SK-N-SH treated with all-trans-retinoic acid at 6 μM for 48 hours (cell line): Measurements from ENCODE around the gene GALE.

ENCODE experiments used
- ARNTL ChIP-seq: fragments of 450-650 bp; formaldehyde crosslinking; IDR thresholded peaks from 2 replicates; pipeline ENCODE4 v1.5.0; 2020; ENCODE audit warnings: low read depth, mild to moderate bottlenecking, moderate library complexity, borderline replicate concordance
- PPARA ChIP-seq: fragments of 250-450 bp; sonication (Bioruptor Pico); IDR thresholded peaks from 2 replicates; pipeline ENCODE4 v1.5.0; 2020; ENCODE audit warnings: mild to moderate bottlenecking, borderline replicate concordance
- SNAI2 ChIP-seq: fragments of 250-450 bp; sonication (Bioruptor Pico); IDR thresholded peaks from 2 replicates; pipeline ENCODE4 v1.5.0; 2020; ENCODE audit warnings: mild to moderate bottlenecking, moderate library complexity
- ZC3H10 ChIP-seq: fragments of 250-450 bp; sonication (Bioruptor Pico); IDR thresholded peaks from 2 replicates; pipeline ENCODE4 v1.5.1; 2021; ENCODE audit warnings: mild to moderate bottlenecking, moderate library complexity
- ZFP3 ChIP-seq: fragments of 250-450 bp; sonication (Bioruptor Pico); IDR thresholded peaks from 2 replicates; pipeline ENCODE4 v1.5.0; 2020; ENCODE audit warnings: mild to moderate bottlenecking, moderate library complexity

- TF ChIP-seq ZC3H10 (CRISPR knock-in tag) (no peak), ARNTL (no peak), ZFP3 (CRISPR knock-in tag) (no peak), PPARA (CRISPR knock-in tag) (no peak), SNAI2 (CRISPR knock-in tag) (no peak)
Observed at GRCh38 chr1:23805025-23805424, 4.5 kb upstream of the GALE start.
